HG02870 (cell line): ENCODE data around the gene DIP2C.
"Not testable (repeated sequence)": the region's sequence is repeated elsewhere in the genome, so short reads cannot be mapped to it uniquely, and the experiment has no call there.

ENCODE experiments used
- ATAC-seq: cut with Tn5 transposase; IDR thresholded peaks from one replicate; pipeline ENCODE4 v1.9.1; 2021; ENCODE audit warnings: mild to moderate bottlenecking, moderate library complexity; ENCODE audit not compliant: unreplicated experiment

DIP2C gene

GRCh38 chr10:370449-370825, 319.0 kb downstream of the DIP2C start:
- no peak for ATAC-seq

GRCh38 chr10:369684-370448, 319.6 kb downstream of the DIP2C start:
- no peak for ATAC-seq

GRCh38 chr10:369221-369683, 320.2 kb downstream of the DIP2C start:
- ATAC-seq: no peak

- ATAC-seq: no peak
Measured at GRCh38 chr10:368579-369220, 320.8 kb downstream of the DIP2C start.

- ATAC-seq: not testable (repeated sequence)
Measured at GRCh38 chr10:368107-368506, 321.4 kb downstream of the DIP2C start.

GRCh38 chr10:367636-368035, 321.8 kb downstream of the DIP2C start:
- no peak for ATAC-seq

- ATAC-seq: no peak
Measured at GRCh38 chr10:366186-366585, 323.3 kb downstream of the DIP2C start.

- no peak for ATAC-seq
Measured at GRCh38 chr10:364267-364775, 325.1 kb downstream of the DIP2C start.

GRCh38 chr10:363152-363551, 326.3 kb downstream of the DIP2C start:
- no peak for ATAC-seq

GRCh38 chr10:361203-362081, 328.0 kb downstream of the DIP2C start:
- ATAC-seq: no peak

- no peak for ATAC-seq
Measured at GRCh38 chr10:360653-361052, 328.8 kb downstream of the DIP2C start.

- no peak for ATAC-seq
Measured at GRCh38 chr10:359762-360161, 329.7 kb downstream of the DIP2C start.

GRCh38 chr10:359093-359492, 330.4 kb downstream of the DIP2C start:
- ATAC-seq: no peak

GRCh38 chr10:357201-357950, 332.1 kb downstream of the DIP2C start:
- ATAC-seq: no peak

GRCh38 chr10:356452-356851, 333.0 kb downstream of the DIP2C start:
- no peak for ATAC-seq

- no peak for ATAC-seq
Measured at GRCh38 chr10:354901-355617, 334.4 kb downstream of the DIP2C start.

GRCh38 chr10:352476-353235, 336.8 kb downstream of the DIP2C start:
- ATAC-seq: no peak

GRCh38 chr10:351770-352334, 337.6 kb downstream of the DIP2C start:
- no peak for ATAC-seq

- ATAC-seq: no peak
Measured at GRCh38 chr10:350981-351501, 338.4 kb downstream of the DIP2C start.
